K562 (cell line): ENCODE data around the gene TMA7B. TPM values are rescaled to one million over a fixed set of nuclear protein-coding genes. Genes with fewer than 3 reads are reported as not detected.

Experiments
- AFF1 ChIP-seq, 2 experiments: fragments of 450-650 bp; IDR thresholded peaks; 2 replicates each; pipeline ENCODE4 v1.6.1; 2018; ENCODE audit warnings: mild to moderate bottlenecking in 2 of 2, low read depth in 1 of 2; ENCODE audit not compliant: partially characterized antibody in 2 of 2
- COPS2 ChIP-seq: fragments of 450-650 bp; conservative IDR thresholded peaks from 2 replicates; pipeline ENCODE4 v1.6.1; 2016; ENCODE audit warnings: mild to moderate bottlenecking, moderate library complexity
- CSDE1 ChIP-seq, 2 experiments: fragments of 450-650 bp; IDR thresholded peaks; 2 replicates each; pipeline ENCODE4 v1.6.1; 2016; ENCODE audit warnings: mild to moderate bottlenecking in 1 of 2
- CTCFL ChIP-seq: IDR thresholded peaks from 2 replicates; pipeline ENCODE4 v1.6.1; 2011; ENCODE audit warnings: borderline replicate concordance, low read depth, mild to moderate bottlenecking, moderate library complexity, low read length; ENCODE audit not compliant: insufficient read depth, poor library complexity, severe bottlenecking
- HDAC8 ChIP-seq: fragments of 450-650 bp; IDR thresholded peaks from 2 replicates; pipeline ENCODE4 v1.6.1; 2016; ENCODE audit warnings: mild to moderate bottlenecking, missing genetic modification characterization, moderate library complexity, missing compliant biosample characterization
- HNRNPK ChIP-seq: fragments of 200-400 bp; formaldehyde crosslinking; IDR thresholded peaks from one replicate; pipeline ENCODE4 v1.6.1; 2018; ENCODE audit warnings: mild to moderate bottlenecking, low read depth, low read length; ENCODE audit not compliant: poor library complexity, severe bottlenecking
- HNRNPL ChIP-seq: fragments of 200-400 bp; formaldehyde crosslinking; IDR thresholded peaks from 2 replicates; pipeline ENCODE4 v1.6.1; 2017; ENCODE audit warnings: low read depth, mild to moderate bottlenecking, low read length
- IRF9 ChIP-seq: fragments of 450-650 bp; IDR thresholded peaks from 2 replicates; pipeline ENCODE4 v1.6.1; 2016; ENCODE audit warnings: missing biosample characterization, missing genetic modification characterization
- MTA1 ChIP-seq: fragments of 450-650 bp; IDR thresholded peaks from 2 replicates; pipeline ENCODE4 v1.6.1; 2017; ENCODE audit warnings: borderline replicate concordance
- POLR2AphosphoS2 ChIP-seq: IDR thresholded peaks from 2 replicates; pipeline ENCODE4 v1.6.1; 2012; ENCODE audit warnings: low read length, improper control_type of control experiment
- POLR2G ChIP-seq: fragments of 200-400 bp; formaldehyde crosslinking; IDR thresholded peaks from 2 replicates; pipeline ENCODE4 v1.6.1; 2017; ENCODE audit warnings: low read depth, mild to moderate bottlenecking, antibody characterized with exemption, low read length, moderate library complexity
- RB1 ChIP-seq: fragments of 450-650 bp; IDR thresholded peaks from 2 replicates; pipeline ENCODE4 v1.6.1; 2017; ENCODE audit warnings: low read depth, mild to moderate bottlenecking
- RBFOX2 ChIP-seq: fragments of 200-400 bp; formaldehyde crosslinking; IDR thresholded peaks from 2 replicates; pipeline ENCODE4 v1.6.1; 2017; ENCODE audit warnings: low read depth, mild to moderate bottlenecking, low read length, moderate library complexity
- RUNX1 ChIP-seq: sonication (generic); IDR thresholded peaks from 2 replicates; pipeline ENCODE4 v1.6.1; 2016; ENCODE audit warnings: antibody characterized with exemption, low read depth
- TARDBP ChIP-seq: fragments of 450-650 bp; IDR thresholded peaks from 2 replicates; pipeline ENCODE4 v1.6.1; 2016
- polyA plus RNA-seq, 8 experiments: library from polyadenylated mRNA; depleted of rRNA in 4 of 8; stranded (reverse) in 5 of 8; unstranded in 3 of 8; fragments of >200 nt; fragmentation: Nextera tagmentation in 2 of 8; fragmentation: Illumina TruSeq in 1 of 8; extraction: Ambion mirVana in 2 of 8; extraction: Trizol in 1 of 8; gene quantifications; 2 replicates each; pipeline versions ENCODE4 v1.2.1 to v1.2.3, GENCODE V29; 2011 to 2014; ENCODE audit warnings: inconsistent platforms in 1 of 8, missing spikeins in 1 of 8
- total RNA-seq, 7 experiments: library from RNA; depleted of rRNA in 6 of 7; stranded (reverse); fragments of >200 nt in 6 of 7; fragmentation: Illumina TruSeq in 2 of 7; extraction: Trizol in 2 of 7; gene quantifications; 2 replicates each; pipeline versions ENCODE4 v1.2.1 to v1.2.3, GENCODE V29; 2011 to 2021; ENCODE audit warnings: low replicate concordance in 1 of 7
- TF ChIP-seq, protein P1 (sequence below): sonication (generic); formaldehyde crosslinking; IDR thresholded peaks from 2 replicates; pipeline ENCODE4 v1.8.1; 2022; ENCODE audit warnings: missing genetic modification reagents

The TMA7B gene
- total and polyA plus RNA-seq, 9 of the 15 experiments (the other 6 are each of a cell fraction or from before 2014, with no cell fraction given), result 5.6 to 14.2 (median 11.8) TPM

GRCh38 chr22:39965748-39966147 lies 5.6 kb downstream of the TMA7B start (continued):
- no peak for TF ChIP-seq HDAC8
- TF ChIP-seq, protein P1, sequence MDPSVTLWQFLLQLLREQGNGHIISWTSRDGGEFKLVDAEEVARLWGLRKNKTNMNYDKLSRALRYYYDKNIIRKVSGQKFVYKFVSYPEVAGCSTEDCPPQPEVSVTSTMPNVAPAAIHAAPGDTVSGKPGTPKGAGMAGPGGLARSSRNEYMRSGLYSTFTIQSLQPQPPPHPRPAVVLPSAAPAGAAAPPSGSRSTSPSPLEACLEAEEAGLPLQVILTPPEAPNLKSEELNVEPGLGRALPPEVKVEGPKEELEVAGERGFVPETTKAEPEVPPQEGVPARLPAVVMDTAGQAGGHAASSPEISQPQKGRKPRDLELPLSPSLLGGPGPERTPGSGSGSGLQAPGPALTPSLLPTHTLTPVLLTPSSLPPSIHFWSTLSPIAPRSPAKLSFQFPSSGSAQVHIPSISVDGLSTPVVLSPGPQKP (CRISPR knock-in tag), result no peak
- TF ChIP-seq COPS2, result no peak
- no peak for TF ChIP-seq RB1
- TF ChIP-seq POLR2G, result no peak
- TF ChIP-seq MTA1, result peak; percentile 27; the same call in 1 of the 2 replicates
- TF ChIP-seq HNRNPL, result no peak
- TF ChIP-seq AFF1 (IDR thresholded peaks at IDR 0.05; ENCODE audit: low read depth in 1 of 2, partially characterized antibody in 2 of 2), result no peak
- TF ChIP-seq RUNX1, result no peak
- TF ChIP-seq IRF9 (tag), result no peak
- no peak for TF ChIP-seq CTCFL
- no peak for TF ChIP-seq RBFOX2
- TF ChIP-seq HNRNPK, result no peak
- TF ChIP-seq POLR2AphosphoS2, result no peak
- no peak for TF ChIP-seq CSDE1 (IDR thresholded peaks at IDR 0.05)
- TF ChIP-seq TARDBP, result no peak
